Naive B cell (primary cell): ENCODE data around the gene OR6C65. TPM values are rescaled to one million over a fixed set of nuclear protein-coding genes. Genes with fewer than 3 reads are reported as not detected.
A peak's percentile ranks its signal among the peaks of the same experiment; 100 is the strongest.
"Not testable (repeated sequence)": the region's sequence is repeated elsewhere in the genome, so short reads cannot be mapped to it uniquely, and the experiment has no call there.

Source experiments
- ATAC-seq, 2 donors: fragments of 150-1000 bp; cut with Tn5 transposase; 2 replicates each; pipeline ENCODE4 v1.10.0; 2021; ENCODE audit warnings: low read depth in 2 of 2, mild to moderate bottlenecking in 2 of 2, moderate library complexity in 2 of 2
- DNase-seq: peaks from one replicate; pipeline ENCODE4 v3.0.0; 2022
- H3K27ac Mint-ChIP-seq, 6 donors: one replicate each; pipeline ENCODE4 v1.8.0; 2020 to 2022; ENCODE audit warnings: mild to moderate bottlenecking in 6 of 6, mixed read lengths in 6 of 6, moderate library complexity in 5 of 6, inconsistent platforms in 2 of 6
- H3K27me3 Mint-ChIP-seq, 3 donors: one replicate each; pipeline ENCODE4 v1.8.0; 2021 to 2022; ENCODE audit warnings: mixed read lengths in 3 of 3, mild to moderate bottlenecking in 1 of 3
- H3K36me3 Mint-ChIP-seq, 2 donors: one replicate each; pipeline ENCODE4 v1.8.0; 2020 to 2022; ENCODE audit warnings: mixed read lengths in 2 of 2, inconsistent platforms in 1 of 2, mild to moderate bottlenecking in 1 of 2
- H3K4me1 Mint-ChIP-seq, 3 donors: one replicate each; pipeline ENCODE4 v1.8.0; 2020 to 2022; ENCODE audit warnings: mixed read lengths in 3 of 3, inconsistent platforms in 1 of 3, mild to moderate bottlenecking in 1 of 3, moderate library complexity in 1 of 3
- H3K4me3 Mint-ChIP-seq, 8 donors: one replicate each; pipeline ENCODE4 v1.8.0; 2020 to 2022; ENCODE audit warnings: mild to moderate bottlenecking in 8 of 8, mixed read lengths in 8 of 8, moderate library complexity in 8 of 8, inconsistent platforms in 2 of 8
- H3K9me3 Mint-ChIP-seq, 7 donors: one replicate each; pipeline ENCODE4 v1.8.0; 2020 to 2022; ENCODE audit warnings: mixed read lengths in 7 of 7, mild to moderate bottlenecking in 5 of 7, inconsistent platforms in 2 of 7, moderate library complexity in 1 of 7
- polyA plus RNA-seq, 6 donors: library from polyadenylated mRNA; unstranded; fragments of 300-500 nt; fragmentation: Illumina TruSeq; gene quantifications; one replicate each; pipeline ENCODE4 v1.2.3, GENCODE V29; 2021; ENCODE audit warnings: low read depth in 6 of 6

OR6C65 gene
- polyA plus RNA-seq, 6 donors from 2014 or later, result not detected

DNA sequence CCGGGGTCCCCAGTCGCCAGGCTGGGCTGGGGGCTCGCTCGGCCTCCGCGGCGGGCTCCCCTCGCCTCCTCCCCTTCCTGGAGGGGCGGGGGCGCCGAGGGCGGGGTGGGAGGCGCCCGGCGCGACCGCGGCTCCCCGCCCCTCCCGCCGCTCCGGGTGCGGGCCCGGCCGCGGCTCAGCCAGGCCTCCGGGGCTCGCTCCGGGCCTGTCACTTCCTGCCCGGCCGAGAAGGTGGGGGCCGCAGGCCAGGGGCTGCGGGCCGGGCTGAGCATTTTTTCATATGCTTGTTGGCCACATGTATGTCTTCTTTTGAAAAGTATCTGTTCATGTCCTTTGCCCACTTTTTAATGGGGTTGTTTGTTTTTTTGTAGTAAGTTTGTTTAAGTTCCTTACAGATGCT is 14.6 kb downstream of the OR6C65 start:
- not testable (repeated sequence) for H3K4me1 Mint-ChIP-seq, DNase-seq, H3K36me3 Mint-ChIP-seq, H3K27ac Mint-ChIP-seq, H3K9me3 Mint-ChIP-seq
- peak overlapping the region in 6 of 8 donors; percentile 16 to 88 (median 63) for H3K4me3 Mint-ChIP-seq
- peak; percentile 81 to 88 for ATAC-seq
- H3K27me3 Mint-ChIP-seq, result peaks cover 42 to 61% (median 47%) of the 10 kb centered on the region in 3 donors

DNA sequence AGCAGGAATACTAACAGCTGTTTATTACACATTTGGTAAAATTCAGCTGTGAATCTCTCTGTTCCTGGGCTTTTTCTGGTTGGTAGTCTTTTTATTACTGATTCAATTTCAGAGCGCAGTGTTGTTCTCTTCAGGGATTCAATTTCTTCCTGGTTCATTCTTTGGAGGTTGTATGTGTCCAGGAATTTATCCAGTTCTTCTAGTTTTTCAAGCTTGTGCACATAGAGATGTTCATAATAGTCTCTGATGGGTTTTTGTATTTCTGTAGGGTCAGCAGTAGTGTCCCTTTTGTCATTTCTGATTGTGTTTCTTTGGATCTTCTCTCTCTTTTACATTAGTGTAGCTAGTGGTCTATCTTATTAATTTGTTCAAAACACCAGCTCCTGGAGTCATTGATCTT is 16.6 kb downstream of the OR6C65 start:
- Mint-ChIP-seq H3K36me3 (no peaks in the 10 kb centered on the region), H3K27me3 (peaks cover 49 to 64% (median 57%) of the 10 kb centered on the region in 3 donors), H3K27ac (peak overlapping the region in 1 of 6 donors; percentile 64), H3K9me3 (peaks cover 0 to 3% (median 0%) of the 10 kb centered on the region in 7 donors), H3K4me1 (peaks cover 7% of the 10 kb centered on the region in 3 donors), H3K4me3 (no peak overlapping the region)
- no peak for DNase-seq
- ATAC-seq, result no peak

DNA sequence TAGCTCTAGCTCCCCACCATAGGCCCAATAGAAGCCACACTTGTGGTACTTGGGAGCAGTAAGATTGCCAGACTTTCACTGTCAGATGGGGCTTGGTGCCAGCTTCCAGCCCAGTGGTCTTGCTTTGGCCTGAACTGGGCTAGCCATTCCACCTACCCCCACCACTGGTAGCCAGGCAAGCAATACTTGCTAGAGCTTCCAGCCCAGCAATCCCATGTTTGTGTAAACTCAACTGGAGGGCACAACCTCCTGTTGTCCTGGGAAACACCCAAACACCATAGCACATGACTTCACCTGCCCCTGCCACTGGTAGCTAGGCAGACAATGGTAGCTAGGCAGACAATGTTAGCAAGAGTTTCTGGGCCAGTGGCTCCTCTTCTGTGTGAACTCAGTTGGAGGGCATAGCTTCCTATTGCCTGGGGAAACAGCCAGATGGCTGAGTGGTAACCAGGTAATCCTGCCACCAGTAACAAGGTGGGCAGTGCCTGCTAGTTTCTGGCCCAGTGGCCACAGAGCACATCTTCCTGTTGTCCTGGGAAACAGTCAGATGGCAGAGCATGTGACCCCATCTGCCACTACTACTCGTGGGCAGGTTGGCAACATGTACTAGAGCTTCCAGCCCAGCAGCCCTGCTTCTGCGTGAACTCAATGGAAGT is 20.1 kb downstream of the OR6C65 start:
- ATAC-seq, result no peak
- no peaks in the 10 kb centered on the region for H3K36me3 Mint-ChIP-seq
- H3K4me3 Mint-ChIP-seq, result no peak overlapping the region

DNA sequence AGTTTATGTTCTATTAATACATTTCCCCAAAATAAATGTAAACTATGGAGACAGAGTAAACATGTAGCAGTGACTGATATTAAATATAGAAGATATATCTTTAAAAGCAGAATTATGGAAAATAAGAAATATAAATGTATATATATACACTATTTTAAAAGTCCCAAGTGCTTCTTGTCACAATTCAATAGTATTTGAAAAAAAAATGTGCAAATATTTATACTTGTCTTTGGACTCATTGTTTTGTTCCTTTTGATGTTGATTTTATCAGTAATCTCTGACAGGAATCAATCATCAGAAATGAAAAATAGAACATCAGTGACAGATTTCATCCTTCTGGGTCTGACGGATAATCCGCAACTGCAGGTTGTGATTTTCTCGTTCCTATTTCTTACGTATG is 25.6 kb downstream of the OR6C65 start, which contains the start of gene OR6C76:
OR6C76 (plus strand) TSS at position 301 of the 400 bp plus-strand sequence; CDS start at position 301, 0 bp downstream.
- DNase-seq (no peak), ATAC-seq (no peak)
- H3K4me1 Mint-ChIP-seq, result peaks cover 0 to 2% (median 0%) of the 10 kb centered on the region in 3 donors
- no peaks in the 10 kb centered on the region for H3K9me3 Mint-ChIP-seq
- no peaks in the 10 kb centered on the region for H3K36me3 Mint-ChIP-seq
- H3K4me3 Mint-ChIP-seq, result no peak within 1 kb of the TSS
- H3K27ac Mint-ChIP-seq, result no peak within 1 kb of the TSS
- peaks cover 12 to 30% (median 19%) of the 10 kb centered on the region in 3 donors for H3K27me3 Mint-ChIP-seq

More for the DNA sequence above, 20.1 kb downstream of the OR6C65 start:
- Mint-ChIP-seq H3K4me1 (peaks cover under 1 to 3% (median 2%) of the 10 kb centered on the region in 3 donors), H3K27ac (no peak overlapping the region), H3K27me3 (peaks cover 46 to 58% (median 47%) of the 10 kb centered on the region in 3 donors), H3K9me3 (peaks cover 0 to 3% (median 0%) of the 10 kb centered on the region in 7 donors)
- DNase-seq, result no peak

DNA sequence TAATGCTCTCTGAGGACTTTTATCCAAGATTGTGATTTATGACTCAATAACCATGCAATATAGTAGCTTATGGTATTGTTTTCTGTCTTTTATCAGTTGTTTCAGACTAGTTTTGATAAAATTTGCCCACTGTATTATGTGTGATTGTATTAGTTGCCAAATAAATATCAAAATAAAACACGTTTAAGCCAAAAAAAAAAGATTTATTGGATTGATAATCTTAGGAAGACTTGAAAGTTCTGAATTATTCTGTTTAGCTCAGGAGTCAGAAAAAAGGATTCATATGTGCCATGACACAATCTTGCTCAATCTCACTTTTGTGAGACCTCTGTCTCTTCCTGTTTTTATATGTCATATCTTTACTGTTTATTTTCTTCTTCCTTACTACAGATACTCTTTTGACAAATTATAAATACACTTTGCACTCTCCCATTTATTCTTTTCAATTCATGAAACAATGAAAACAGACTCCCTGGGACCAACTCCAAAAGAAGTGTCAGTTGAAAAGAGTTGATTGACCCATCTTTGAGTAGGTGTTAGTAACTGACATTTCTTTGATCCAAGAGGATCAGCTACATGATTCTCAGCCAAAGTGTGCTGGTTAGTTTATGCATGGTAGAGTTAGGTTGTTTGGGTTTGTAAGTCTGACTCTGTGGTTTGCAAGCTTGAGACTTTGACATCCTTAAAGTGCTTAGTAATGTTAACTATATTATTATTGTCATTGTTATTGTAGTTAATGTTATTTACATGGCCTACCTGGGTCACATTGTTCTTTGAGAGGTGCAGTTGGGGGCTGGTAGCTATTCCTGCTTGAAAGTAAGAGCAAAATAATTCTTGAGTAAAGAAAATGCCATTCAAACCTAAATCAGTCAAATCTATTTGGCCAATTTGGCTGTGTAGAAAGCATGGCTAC is 28.3 kb downstream of the OR6C65 start:
- peaks cover 0 to 4% (median 0%) of the 10 kb centered on the region in 7 donors for H3K9me3 Mint-ChIP-seq
- H3K36me3 Mint-ChIP-seq, result no peaks in the 10 kb centered on the region
- H3K4me3 Mint-ChIP-seq, result no peak overlapping the region
- ATAC-seq (no peak), DNase-seq (no peak)
- H3K27ac Mint-ChIP-seq, result peak overlapping the region in 1 of 6 donors; percentile 36
- peaks cover 0 to 4% (median 0%) of the 10 kb centered on the region in 3 donors for H3K4me1 Mint-ChIP-seq
- peaks cover 21 to 36% (median 22%) of the 10 kb centered on the region in 3 donors for H3K27me3 Mint-ChIP-seq

DNA sequence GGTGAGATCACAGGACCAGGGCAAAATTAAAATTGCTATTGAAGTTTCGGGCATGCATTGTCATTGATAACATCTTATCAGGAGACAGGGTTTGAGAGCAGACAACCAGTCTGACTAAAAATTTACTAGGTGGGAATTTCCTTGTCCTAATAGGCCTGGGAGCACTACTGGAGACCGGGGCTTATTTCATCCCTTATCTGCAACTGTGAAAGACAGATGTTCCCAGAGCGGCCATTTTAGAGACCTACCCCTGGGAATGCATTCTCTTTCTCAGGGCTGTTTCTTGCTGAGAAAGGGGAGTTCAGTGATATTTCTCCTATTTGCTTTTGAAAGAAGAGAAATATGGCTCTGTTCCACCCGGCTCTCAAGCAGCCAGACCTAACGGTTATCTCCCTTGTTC is 40.9 kb downstream of the OR6C65 start:
- Mint-ChIP-seq H3K9me3 (peaks cover 4 to 44% (median 26%) of the 10 kb centered on the region in 7 donors), H3K27me3 (peaks cover 0 to 18% (median 0%) of the 10 kb centered on the region in 3 donors), H3K36me3 (peaks cover 6 to 18% of the 10 kb centered on the region in 2 donors)
- H3K4me3 Mint-ChIP-seq, ATAC-seq, H3K4me1 Mint-ChIP-seq, DNase-seq, H3K27ac Mint-ChIP-seq: not testable (repeated sequence)

DNA sequence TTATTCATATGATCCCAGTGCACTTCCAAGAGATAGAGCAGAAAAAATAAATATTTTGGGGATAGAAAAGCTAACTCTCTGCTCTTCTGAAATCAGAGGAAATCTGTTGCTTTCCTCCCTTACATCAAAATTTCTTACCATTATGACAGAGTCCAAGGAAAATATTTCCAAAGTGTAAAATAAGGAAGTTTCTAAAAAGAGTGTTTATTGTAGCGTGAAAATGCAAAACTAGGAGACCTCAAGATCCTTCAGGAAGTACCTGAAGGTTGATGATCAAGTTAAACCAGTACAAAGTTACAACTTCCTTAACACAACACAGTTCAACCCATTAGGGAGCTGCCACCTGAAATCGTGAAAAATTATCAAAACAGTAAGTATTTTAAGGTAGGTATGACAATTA is 43.4 kb downstream of the OR6C65 start, which contains the start of gene OR6C2:
OR6C2 (plus strand) TSS at position 301 of the 400 bp plus-strand sequence. CDS start 8,138 bp downstream, outside the sequence.
- Mint-ChIP-seq H3K4me3 (no peak within 1 kb of the TSS), H3K27me3 (peaks cover 0 to 27% (median 0%) of the 10 kb centered on the region in 3 donors), H3K9me3 (peaks cover 0 to 39% (median 26%) of the 10 kb centered on the region in 7 donors), H3K27ac (no peak within 1 kb of the TSS), H3K4me1 (peaks cover 5 to 13% (median 8%) of the 10 kb centered on the region in 3 donors), H3K36me3 (peaks cover 6 to 18% of the 10 kb centered on the region in 2 donors)
- no peak for ATAC-seq
- DNase-seq, result no peak

DNA sequence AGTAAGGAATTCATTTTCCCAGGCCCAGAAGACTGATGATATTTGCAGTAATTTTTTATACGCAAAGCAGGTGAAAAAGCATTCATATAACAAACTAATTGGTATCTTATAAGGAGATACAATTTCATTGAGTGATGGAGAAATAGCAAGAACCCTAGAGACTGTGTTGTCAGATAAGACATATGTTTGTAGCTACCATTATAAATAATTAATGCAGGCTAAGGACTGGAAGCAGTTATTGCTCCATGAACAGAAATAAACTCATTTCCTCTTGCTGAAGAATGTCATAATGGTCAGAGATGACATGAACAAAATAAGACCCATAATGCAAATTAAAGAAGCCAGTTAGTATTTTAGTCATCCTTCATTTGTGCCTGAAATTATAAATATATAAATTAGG is 45.0 kb downstream of the OR6C65 start:
- no peak for DNase-seq
- H3K4me1 Mint-ChIP-seq, result peaks cover 5 to 13% (median 8%) of the 10 kb centered on the region in 3 donors
- peaks cover 0 to 23% (median 18%) of the 10 kb centered on the region in 7 donors for H3K9me3 Mint-ChIP-seq
- H3K36me3 Mint-ChIP-seq, result peaks cover 0 to 6% of the 10 kb centered on the region in 2 donors
- H3K4me3 Mint-ChIP-seq, result no peak overlapping the region
- H3K27me3 Mint-ChIP-seq, result peaks cover 0 to 14% (median 0%) of the 10 kb centered on the region in 3 donors
- no peak for ATAC-seq
- H3K27ac Mint-ChIP-seq, result no peak overlapping the region

DNA sequence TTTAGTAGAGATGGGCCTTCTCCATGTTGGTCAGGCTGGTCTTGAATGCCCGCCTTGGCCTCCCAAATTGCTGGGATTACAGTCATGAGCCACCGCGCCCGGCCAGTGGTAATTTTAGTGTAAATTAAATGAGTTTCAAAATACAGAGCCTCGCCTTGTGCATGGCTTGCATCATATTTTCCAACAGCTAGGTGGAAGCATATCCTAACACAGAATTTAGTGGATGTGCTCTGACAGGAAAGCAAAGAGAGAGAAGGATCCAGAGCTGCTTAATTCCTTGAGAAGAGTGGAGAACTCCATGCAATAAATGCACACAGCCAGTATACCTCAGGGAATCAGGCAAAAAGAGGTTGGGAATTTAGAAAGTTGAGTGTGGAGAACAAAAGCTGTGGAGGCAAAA is 46.0 kb downstream of the OR6C65 start:
- H3K27me3 Mint-ChIP-seq, result peaks cover 0 to 11% (median 0%) of the 10 kb centered on the region in 3 donors
- no peak overlapping the region for H3K27ac Mint-ChIP-seq
- ATAC-seq (no peak), DNase-seq (no peak)
- peaks cover 5 to 13% (median 8%) of the 10 kb centered on the region in 3 donors for H3K4me1 Mint-ChIP-seq
- peaks cover 0 to 14% (median 9%) of the 10 kb centered on the region in 7 donors for H3K9me3 Mint-ChIP-seq
- H3K4me3 Mint-ChIP-seq, result peak overlapping the region in 1 of 8 donors; percentile 5
- H3K36me3 Mint-ChIP-seq, result no peaks in the 10 kb centered on the region

DNA sequence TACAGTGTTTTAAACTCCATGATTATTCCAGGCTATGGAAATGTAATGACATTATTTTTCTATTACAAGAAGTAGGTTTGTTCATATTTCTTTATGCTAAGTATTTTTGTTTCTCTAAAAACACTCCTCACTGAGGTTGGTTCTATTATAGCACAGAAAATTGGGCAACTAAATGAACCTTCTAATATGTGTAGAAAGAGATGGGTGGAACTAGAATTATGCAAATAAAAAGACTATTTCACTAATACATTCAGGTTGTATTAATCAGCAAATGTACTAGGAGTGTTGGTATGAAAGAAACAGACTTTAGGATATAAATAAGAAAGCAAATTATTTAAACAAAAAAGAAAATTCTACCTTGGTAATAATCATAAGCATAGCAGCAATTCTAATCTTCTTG is 48.5 kb downstream of the OR6C65 start:
- ATAC-seq (no peak), DNase-seq (no peak)
- Mint-ChIP-seq H3K27me3 (peaks cover 0 to 20% (median 0%) of the 10 kb centered on the region in 3 donors), H3K9me3 (no peaks in the 10 kb centered on the region), H3K4me1 (peaks cover 5 to 9% (median 5%) of the 10 kb centered on the region in 3 donors), H3K36me3 (no peaks in the 10 kb centered on the region), H3K4me3 (no peak overlapping the region), H3K27ac (peak overlapping the region in 1 of 6 donors; percentile 1)

Other genes with a start within 250 kb of the OR6C65 start
- not detected for gene OR10A7, start 179.5 kb upstream of the OR6C65 start, polyA plus RNA-seq
- not detected for gene OR6C74, start 155.9 kb upstream of the OR6C65 start, polyA plus RNA-seq
- not detected for gene OR6C6, start 104.0 kb upstream of the OR6C65 start, polyA plus RNA-seq
- not detected for gene OR6C1, start 86.2 kb upstream of the OR6C65 start, polyA plus RNA-seq
- not detected for gene OR6C3, start 69.8 kb upstream of the OR6C65 start, polyA plus RNA-seq
- gene OR6C75, start 37.6 kb upstream of the OR6C65 start, polyA plus RNA-seq, result not detected
- not detected for gene OR6C76, start 25.7 kb downstream of the OR6C65 start, polyA plus RNA-seq
- not detected for gene OR6C2, start 43.5 kb downstream of the OR6C65 start, polyA plus RNA-seq
- gene OR6C70, start 69.6 kb downstream of the OR6C65 start, polyA plus RNA-seq, result not detected
- not detected for gene OR6C68, start 91.8 kb downstream of the OR6C65 start, polyA plus RNA-seq
- not detected for gene OR6C4, start 149.1 kb downstream of the OR6C65 start, polyA plus RNA-seq
- gene OR2AP1, start 171.9 kb downstream of the OR6C65 start, polyA plus RNA-seq, result not detected
- not detected for gene OR10P1, start 236.4 kb downstream of the OR6C65 start, polyA plus RNA-seq